ENCODE data around the gene ACOXL. TPM values are rescaled to one million over a fixed set of nuclear protein-coding genes. Genes with fewer than 3 reads are reported as not detected.

Gene ACOXL
- total RNA-seq, 3 donors from 2014 or later (not counting 1 experiment from before 2014, with no cell fraction given), result not detected

- no peak for TF ChIP-seq CTCF (IDR thresholded peaks at IDR 0.05)
- Histone ChIP-seq H3K4me3 (ENCODE audit: low read length) (no peak overlapping the region), H3K4me1 (ENCODE audit: control insufficient read depth, insufficient read depth, low read length) (peaks cover 31% of the 10 kb centered on the region), H3K27ac (ENCODE audit: low read length) (no peak overlapping the region), H3K36me3 (ENCODE audit: control insufficient read depth, insufficient read depth, low read length) (no peaks in the 10 kb centered on the region), H3K27me3 (ENCODE audit: control insufficient read depth, insufficient read depth, low read length) (no peaks in the 10 kb centered on the region), H3K9me3 (ENCODE audit: control insufficient read depth, insufficient read depth, low read length) (no peaks in the 10 kb centered on the region)
- no peak for DNase-seq
- no peak for ATAC-seq
- H3K9me3 Mint-ChIP-seq, result no peaks in the 10 kb centered on the region
- H3K4me1 Mint-ChIP-seq, result peaks cover 49 to 52% of the 10 kb centered on the region in 2 donors
- H3K36me3 Mint-ChIP-seq, result no peaks in the 10 kb centered on the region
- intact Hi-C loops (cut with micrococcal nuclease), result loop anchor here (10.0 kb wide), 2 partner anchors 119 to 181 kb away; no protein-coding TSS in a partner anchor
- H3K4me3 Mint-ChIP-seq, result no peak overlapping the region
- no peaks in the 10 kb centered on the region for H3K27me3 Mint-ChIP-seq (ENCODE audit: low read depth in 2 of 2)
- 98% methylated on average over 6 of the region's 6 CpGs for WGBS (ENCODE audit: insufficient coverage)
- no peak overlapping the region for H3K27ac Mint-ChIP-seq
Measured at GRCh38 chr2:110995911-110996310, 263.5 kb downstream of the ACOXL start.

GRCh38 chr2:110997331-110998045 lies 265.1 kb downstream of the ACOXL start:
- no peak overlapping the region for H3K27ac ChIP-seq (ENCODE audit: low read length)
- peaks cover 27% of the 10 kb centered on the region for H3K4me1 ChIP-seq (ENCODE audit: control insufficient read depth, insufficient read depth, low read length)
- Mint-ChIP-seq H3K4me3 (no peak overlapping the region), H3K27ac (no peak overlapping the region), H3K9me3 (no peaks in the 10 kb centered on the region), H3K27me3 (ENCODE audit: low read depth in 2 of 2) (peaks cover 0 to 4% of the 10 kb centered on the region in 2 donors), H3K36me3 (no peaks in the 10 kb centered on the region), H3K4me1 (peaks cover 47 to 48% of the 10 kb centered on the region in 2 donors)
- H3K9me3 ChIP-seq (ENCODE audit: control insufficient read depth, insufficient read depth, low read length), result no peaks in the 10 kb centered on the region
- TF ChIP-seq CTCF (IDR thresholded peaks at IDR 0.05), result no peak
- intact Hi-C loops (cut with micrococcal nuclease), result loop anchor here (10.0 kb wide), 2 partner anchors 117 to 183 kb away; no protein-coding TSS in a partner anchor
- no peak overlapping the region for H3K4me3 ChIP-seq (ENCODE audit: low read length)
- 87% methylated on average over 5 of the region's 6 CpGs for WGBS (ENCODE audit: insufficient coverage)
- no peak for ATAC-seq
- DNase-seq, result no peak
- no peaks in the 10 kb centered on the region for H3K36me3 ChIP-seq (ENCODE audit: control insufficient read depth, insufficient read depth, low read length)
- no peaks in the 10 kb centered on the region for H3K27me3 ChIP-seq (ENCODE audit: control insufficient read depth, insufficient read depth, low read length)

GRCh38 chr2:110998311-110998710 lies 265.9 kb downstream of the ACOXL start:
- H3K36me3 Mint-ChIP-seq, result no peaks in the 10 kb centered on the region
- peaks cover 25% of the 10 kb centered on the region for H3K4me1 ChIP-seq (ENCODE audit: control insufficient read depth, insufficient read depth, low read length)
- H3K4me3 Mint-ChIP-seq, result no peak overlapping the region
- no peaks in the 10 kb centered on the region for H3K27me3 ChIP-seq (ENCODE audit: control insufficient read depth, insufficient read depth, low read length)
- no peaks in the 10 kb centered on the region for H3K9me3 Mint-ChIP-seq
- no peak overlapping the region for H3K4me3 ChIP-seq (ENCODE audit: low read length)
- H3K27me3 Mint-ChIP-seq (ENCODE audit: low read depth in 2 of 2), result peaks cover 0 to 4% of the 10 kb centered on the region in 2 donors
- H3K4me1 Mint-ChIP-seq, result peaks cover 39 to 40% of the 10 kb centered on the region in 2 donors
- TF ChIP-seq CTCF (IDR thresholded peaks at IDR 0.05), result no peak
- no peaks in the 10 kb centered on the region for H3K36me3 ChIP-seq (ENCODE audit: control insufficient read depth, insufficient read depth, low read length)
- intact Hi-C loops (cut with micrococcal nuclease), result loop anchor here (10.0 kb wide), 2 partner anchors 116 to 184 kb away; no protein-coding TSS in a partner anchor
- no peak overlapping the region for H3K27ac Mint-ChIP-seq
- ATAC-seq, result no peak
- no peak overlapping the region for H3K27ac ChIP-seq (ENCODE audit: low read length)
- H3K9me3 ChIP-seq (ENCODE audit: control insufficient read depth, insufficient read depth, low read length), result no peaks in the 10 kb centered on the region
- DNase-seq, result no peak
- 92% methylated on average over 4 of the region's 4 CpGs for WGBS (ENCODE audit: insufficient coverage)

Data from natural killer cell (primary cell).